ENCODE data around the gene TIMP4. TPM values are rescaled to one million over a fixed set of nuclear protein-coding genes. Genes with fewer than 3 reads are reported as not detected.

TIMP4 gene
- total RNA-seq, 1 donor from 2014 or later, result 35.1 TPM

GRCh38 chr3:12107071-12107713, 51.5 kb downstream of the TIMP4 start:
- Histone ChIP-seq H3K4me1 (no peaks in the 10 kb centered on the region), H3K4me3 (no peak overlapping the region), H3K27ac (no peak overlapping the region), H3K36me3 (no peaks in the 10 kb centered on the region), H3K27me3 (no peaks in the 10 kb centered on the region), H3K9me3 (no peaks in the 10 kb centered on the region)
- intact Hi-C loops (cut with DNase I), result no loop called here
- DNase-seq (ENCODE audit: extremely low spot score in 2 of 2), result no peak
- TF ChIP-seq POLR2AphosphoS5 (IDR thresholded peaks at IDR 0.05; ENCODE audit: insufficient read depth in 1 of 2, low read depth in 1 of 2) (no peak), CTCF (IDR thresholded peaks at IDR 0.05) (no peak), POLR2A (IDR thresholded peaks at IDR 0.05) (no peak)

Other genes with a start within 250 kb of the TIMP4 start
- gene SYN2, start 154.5 kb downstream of the TIMP4 start, total RNA-seq, result 8.8 TPM
- 28.5 TPM for gene PPARG, start 130.2 kb upstream of the TIMP4 start, total RNA-seq

Measured in vagina (tissue), 2 donors.